ENCODE data around the gene DRD4. TPM values are rescaled to one million over a fixed set of nuclear protein-coding genes. Genes with fewer than 3 reads are reported as not detected.
"Not testable (repeated sequence)": the region's sequence is repeated elsewhere in the genome, so short reads cannot be mapped to it uniquely, and the experiment has no call there.

The DRD4 gene
- total and polyA plus RNA-seq, 12 donors: 0.28 to 1.3 (median 0.47) TPM; not detected in 3

GRCh38 chr11:643366-643765 lies 6.3 kb downstream of the DRD4 start:
- 93 to 98% (median 96%) methylated on average over 6 to 9 of the region's 9 CpGs for WGBS, 4 donors
- TF ChIP-seq POLR2A (IDR thresholded peaks at IDR 0.05): no peak
- TF ChIP-seq CTCF (IDR thresholded peaks at IDR 0.05): no peak
- H3K27me3 ChIP-seq: no peaks in the 10 kb centered on the region
- intact Hi-C loops (cut with DNase I): no loop called here
- no peaks in the 10 kb centered on the region for H3K9me3 ChIP-seq (replicated peaks in 1 of 3)
- no peak overlapping the region for H3K27ac ChIP-seq
- peaks cover 0 to 6% of the 10 kb centered on the region in 2 donors for H3K36me3 ChIP-seq (replicated peaks in 1 of 2)
- H3K4me3 ChIP-seq: no peak overlapping the region
- no peak for DNase-seq
- no peaks in the 10 kb centered on the region for H3K4me1 ChIP-seq (replicated peaks in 1 of 2)

DNA sequence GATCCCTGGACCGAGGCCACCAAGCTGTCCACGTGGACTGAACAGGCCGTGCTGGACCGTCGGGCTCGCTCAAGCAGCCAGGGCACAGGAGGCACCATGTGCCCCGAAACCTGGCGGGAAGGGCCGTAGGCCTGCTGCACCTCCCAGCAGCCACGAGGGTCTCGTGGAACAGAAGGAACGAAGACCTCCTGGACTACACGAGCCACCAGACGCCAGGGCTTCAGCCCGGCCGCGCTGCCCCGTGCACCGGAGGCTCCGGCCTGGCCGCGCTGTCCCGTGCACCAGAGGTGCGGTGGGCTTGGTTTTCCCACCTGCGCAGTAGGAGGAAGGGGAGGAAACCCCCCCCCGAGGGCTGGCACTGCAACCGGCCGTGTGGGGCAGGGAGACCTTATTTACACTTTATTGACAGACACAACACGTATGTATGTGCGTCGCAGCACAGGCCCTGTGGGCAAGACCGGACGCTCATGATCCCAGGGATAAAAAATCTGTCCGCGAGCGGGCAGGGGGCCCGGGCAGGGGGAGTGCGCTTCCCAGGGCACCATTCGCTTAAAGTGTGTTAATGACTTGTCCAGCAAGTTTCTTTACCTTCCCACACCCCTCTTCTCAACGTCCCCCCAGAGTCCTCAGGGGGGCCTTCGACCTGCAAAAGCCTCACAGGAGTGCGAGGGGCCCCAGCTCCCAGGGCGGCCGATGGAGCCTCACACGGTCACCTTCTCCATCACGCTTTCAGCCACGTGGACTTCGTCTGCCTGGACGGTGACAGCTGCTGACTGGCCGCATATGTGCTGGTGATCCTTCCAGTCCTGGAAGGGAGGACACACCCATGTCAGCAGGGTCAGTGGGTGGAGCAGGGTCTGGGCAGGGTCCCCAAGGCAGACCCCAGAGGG lies 7.0 kb downstream of the DRD4 start:
- no peaks in the 10 kb centered on the region for H3K9me3 ChIP-seq (replicated peaks in 1 of 3)
- no peaks in the 10 kb centered on the region for H3K27me3 ChIP-seq
- TF ChIP-seq CTCF (IDR thresholded peaks at IDR 0.05): no peak
- no peak for TF ChIP-seq POLR2A (IDR thresholded peaks at IDR 0.05)
- H3K27ac ChIP-seq: no peak overlapping the region
- H3K36me3 ChIP-seq (replicated peaks in 1 of 2): peaks cover 0 to 6% of the 10 kb centered on the region in 2 donors
- H3K4me1 ChIP-seq (replicated peaks in 1 of 2): no peaks in the 10 kb centered on the region
- intact Hi-C loops (cut with DNase I): no loop called here
- H3K4me3 ChIP-seq: no peak overlapping the region
- WGBS, 4 donors: 89 to 95% (median 89%) methylated on average over 14 to 50 of the region's 50 CpGs
- no peak for DNase-seq

DNA sequence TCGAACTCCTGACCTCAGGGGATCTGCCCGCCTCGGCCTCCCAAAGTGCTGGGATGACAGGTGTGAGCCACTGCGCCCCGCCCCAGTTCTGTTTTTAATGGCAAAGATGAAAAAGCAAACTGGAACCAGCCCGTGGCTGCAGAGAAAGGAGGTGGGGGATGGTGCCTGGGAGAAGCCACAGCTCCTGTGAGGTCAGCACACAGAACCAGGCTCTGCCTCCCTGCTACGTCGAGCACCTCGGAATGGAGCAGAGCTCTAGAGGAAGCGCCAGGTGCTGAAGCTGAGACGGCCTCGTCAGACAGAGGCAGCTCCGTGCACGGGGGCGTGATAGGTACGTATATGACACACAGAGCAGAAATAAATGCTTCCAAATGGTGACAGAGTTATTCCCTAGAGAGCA lies 8.5 kb downstream of the DRD4 start:
- peaks cover 0 to 6% of the 10 kb centered on the region in 2 donors for H3K36me3 ChIP-seq (replicated peaks in 1 of 2)
- no peaks in the 10 kb centered on the region for H3K9me3 ChIP-seq (replicated peaks in 1 of 3)
- H3K27me3 ChIP-seq: no peaks in the 10 kb centered on the region
- H3K4me1 ChIP-seq (replicated peaks in 1 of 2): no peaks in the 10 kb centered on the region
- DNase-seq: no peak
- H3K4me3 ChIP-seq: no peak overlapping the region
- no peak overlapping the region for H3K27ac ChIP-seq
- 87 to 90% (median 88%) methylated on average over 11 to 16 of the region's 16 CpGs for WGBS, 4 donors
- intact Hi-C loops (cut with DNase I): no loop called here
- no peak for TF ChIP-seq POLR2A (IDR thresholded peaks at IDR 0.05)
- TF ChIP-seq CTCF (IDR thresholded peaks at IDR 0.05): no peak

DNA sequence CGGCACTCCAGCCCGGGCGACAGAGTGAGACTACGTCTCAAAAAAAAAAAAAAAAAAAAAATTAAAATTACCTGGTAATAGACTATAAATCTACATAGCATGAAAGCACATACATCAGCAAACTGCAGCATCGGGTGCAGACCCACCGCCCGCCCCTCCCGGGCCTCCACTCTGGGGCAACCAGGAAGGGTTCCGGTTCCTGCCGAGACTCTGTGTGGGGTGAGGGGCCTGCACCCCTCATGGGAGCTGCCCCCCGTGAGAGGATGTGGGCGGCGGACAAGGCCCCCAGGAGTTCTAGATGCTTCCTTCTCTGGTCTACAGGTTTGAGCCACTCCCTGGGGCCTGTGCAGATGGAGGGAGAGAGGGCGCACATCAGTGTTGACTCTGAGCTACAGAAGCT lies 9.1 kb downstream of the DRD4 start:
- H3K4me1 ChIP-seq (replicated peaks in 1 of 2): no peaks in the 10 kb centered on the region
- no peaks in the 10 kb centered on the region for H3K9me3 ChIP-seq (replicated peaks in 1 of 3)
- H3K36me3 ChIP-seq (replicated peaks in 1 of 2): peaks cover 0 to 12% of the 10 kb centered on the region in 2 donors
- intact Hi-C loops (cut with DNase I): no loop called here
- no peak overlapping the region for H3K4me3 ChIP-seq
- H3K27me3 ChIP-seq: no peaks in the 10 kb centered on the region
- WGBS, 4 donors: 85 to 93% (median 87%) methylated on average over 11 to 14 of the region's 14 CpGs
- H3K27ac ChIP-seq: no peak overlapping the region
- DNase-seq: no peak
- TF ChIP-seq CTCF (IDR thresholded peaks at IDR 0.05) (no peak), POLR2A (IDR thresholded peaks at IDR 0.05) (no peak)

GRCh38 chr11:647672-648158 lies 10.6 kb downstream of the DRD4 start:
- H3K4me1 ChIP-seq (replicated peaks in 1 of 2); H3K27ac ChIP-seq; H3K9me3 ChIP-seq (replicated peaks in 1 of 3); DNase-seq; H3K27me3 ChIP-seq; H3K4me3 ChIP-seq; intact Hi-C loops (cut with DNase I): not testable (repeated sequence)
- 88 to 95% (median 93%) methylated on average over 8 to 10 of the region's 14 CpGs for WGBS, 4 donors
- peaks cover 0 to 10% of the 10 kb centered on the region in 2 donors for H3K36me3 ChIP-seq (replicated peaks in 1 of 2)
